Right lobe of liver (tissue), 6 donors: Measurements from ENCODE around the gene GIMAP1. TPM values are rescaled to one million over a fixed set of nuclear protein-coding genes. Genes with fewer than 3 reads are reported as not detected.

ENCODE experiments used
- ATAC-seq, 4 donors: fragments of 200-7000 bp; cut with Tn5 transposase; one replicate each; pipeline ENCODE4 v1.9.1; 2020; ENCODE audit warnings: mild to moderate bottlenecking in 4 of 4, moderate library complexity in 4 of 4
- DNase-seq, 3 donors: peaks; one replicate each; pipeline ENCODE4 v3.0.0-alpha.2; 2020
- H3K27ac ChIP-seq, 3 donors: fragments of 200-600 bp; one replicate each; pipeline ENCODE4 v1.8.0; 2022
- H3K27me3 ChIP-seq, 2 donors: fragments of 200-600 bp; one replicate each; pipeline ENCODE4 v1.8.0; 2022
- H3K36me3 ChIP-seq, 4 donors: fragments of 200-600 bp; sonication (generic) in 1 of 4; one replicate each; pipeline versions ENCODE4 v1.5.1 to v1.8.0; 2017 to 2022; ENCODE audit warnings: control low read depth in 1 of 4
- H3K4me1 ChIP-seq, 4 donors: fragments of 200-600 bp; sonication (generic) in 1 of 4; one replicate each; pipeline versions ENCODE4 v1.5.1 to v1.8.0; 2017 to 2022; ENCODE audit warnings: control low read depth in 1 of 4
- H3K4me3 ChIP-seq, 3 donors: fragments of 200-600 bp; one replicate each; pipeline ENCODE4 v1.8.0; 2022
- H3K9me3 ChIP-seq, 4 donors: fragments of 200-600 bp; sonication (generic) in 1 of 4; one replicate each; pipeline versions ENCODE4 v1.5.1 to v1.8.0; 2017 to 2022; ENCODE audit warnings: control low read depth in 1 of 4
- CTCF ChIP-seq, 4 donors: fragments of 200-600 bp in 3 of 4; fragments of 450-650 bp in 1 of 4; IDR thresholded peaks; one replicate each; pipeline versions ENCODE4 v1.5.1 to v1.8.0; 2016 to 2022; ENCODE audit warnings: antibody characterized with exemption in 4 of 4, mild to moderate bottlenecking in 2 of 4
- POLR2A ChIP-seq: fragments of 450-650 bp; IDR thresholded peaks from one replicate; pipeline ENCODE4 v1.6.1; 2017; ENCODE audit warnings: antibody characterized with exemption, mild to moderate bottlenecking
- WGBS: methylation state at CpG from one replicate; pipeline ENCODE4 v1.1.6; 2018; ENCODE audit warnings: low coverage, low lambda C conversion rate; ENCODE audit not compliant: insufficient coverage; ENCODE audit errors: missing lambda C conversion rate; 5-methylcytosine and 5-hydroxymethylcytosine counted together
- intact Hi-C, 2 donors: fragments of 100-400 bp; cut with DNase I; formaldehyde crosslinking; loops; one replicate each; pipeline versions ENCODE4 v1.11.2 to v1.14.1; 2022
- total RNA-seq, 6 experiments: library from RNA; depleted of rRNA in 2 of 6; stranded (reverse); fragments of >200 nt in 2 of 6; fragmentation: NEBNext Ultra II Directional in 3 of 6; extraction: Animal tissue kit (Norgen Biotek cat#: 25700) in 3 of 6; gene quantifications; one replicate each; pipeline versions ENCODE4 v1.1.0 to v1.2.4, GENCODE V29; 2016 to 2023
- donor health status: DM: no; HTN: yes; CAD: no.
- donor health status: DM: no; HTN: no; CAD: no.
- donor health status: DM: no; HTN: no; CAD: no.
- donor health status: DM: no; HTN: yes; CAD: no.
- donor health status: DM: no; HTN: yes; CAD: no.

GIMAP1 gene
- total RNA-seq, 6 experiments from 2014 or later = 0.73 to 2.4 (median 1.8) TPM

GRCh38 chr7:150766334-150766709, 49.9 kb downstream of the GIMAP1 start:
- no peak for TF ChIP-seq CTCF (IDR thresholded peaks at IDR 0.05)
- no peak for TF ChIP-seq POLR2A

GRCh38 chr7:150769768-150770167, 53.4 kb downstream of the GIMAP1 start:
- Histone ChIP-seq H3K4me3 (peak overlapping the region in 2 of 3 donors; percentile 19), H3K9me3 (no peaks in the 10 kb centered on the region), H3K27ac (peak overlapping the region; percentile 39 to 88 (median 41)), H3K27me3 (no peaks in the 10 kb centered on the region), H3K36me3 (no peaks in the 10 kb centered on the region), H3K4me1 (peaks cover 0 to 49% (median 23%) of the 10 kb centered on the region in 4 donors)
- 21% methylated on average over 4 of the region's 4 CpGs for WGBS
- peak in 2 of 3 donors; percentile 70 to 81 for DNase-seq
- ATAC-seq = peak; percentile 68 to 88 (median 77)
- intact Hi-C loops = no loop called here
- TF ChIP-seq CTCF (IDR thresholded peaks at IDR 0.05) (peak; percentile 6 to 51 (median 24)), POLR2A (no peak)

More at GRCh38 chr7:150766334-150766709, 49.9 kb downstream of the GIMAP1 start:
- peak overlapping the region; percentile 28 to 91 (median 88) for H3K27ac ChIP-seq
- peaks cover 0 to 67% (median 28%) of the 10 kb centered on the region in 4 donors for H3K4me1 ChIP-seq
- no peak overlapping the region for H3K4me3 ChIP-seq
- peak; percentile 10 to 66 (median 51) for ATAC-seq
- intact Hi-C loops = no loop called here
- no peak for DNase-seq
- H3K36me3 ChIP-seq = no peaks in the 10 kb centered on the region
- H3K27me3 ChIP-seq = no peaks in the 10 kb centered on the region
- H3K9me3 ChIP-seq = no peaks in the 10 kb centered on the region

Other genes starting within 250 kb of the GIMAP1 start
- gene GIMAP7, start 201.7 kb upstream of the GIMAP1 start, total RNA-seq = 1 to 10 TPM; 2.6 to 9.1 (median 6.0) TPM
- 10 to 100 TPM in 5 of 6 experiments, 1 to 10 TPM in 1; 7.2 to 19.4 (median 12.3) TPM for gene GIMAP4, start 149.2 kb upstream of the GIMAP1 start, total RNA-seq
- 10 to 100 TPM in 1 of 6 experiments, 1 to 10 TPM in 5; 4.7 to 10.2 (median 8.4) TPM for gene GIMAP6, start 84.2 kb upstream of the GIMAP1 start, total RNA-seq
- gene GIMAP2, start 30.9 kb upstream of the GIMAP1 start, total RNA-seq = 1 to 10 TPM; 4.8 to 7.4 (median 5.7) TPM
- 1 to 10 TPM; 2.9 to 9.8 (median 8.0) TPM for gene GIMAP5, start 20.8 kb downstream of the GIMAP1 start, total RNA-seq
- gene TMEM176B, start 83.8 kb downstream of the GIMAP1 start, total RNA-seq = 1,000 to 10,000 TPM in 1 of 6 experiments, 100 to 1,000 TPM in 5; 711 to 1,315 (median 795) TPM
- 1,000 to 10,000 TPM in 1 of 6 experiments, 100 to 1,000 TPM in 5; 441 to 1,033 (median 702) TPM for gene TMEM176A, start 84.2 kb downstream of the GIMAP1 start, total RNA-seq
- gene AOC1, start 135.9 kb downstream of the GIMAP1 start, total RNA-seq = 10 to 100 TPM in 1 of 6 experiments, 1 to 10 TPM in 2, not detected in 3; 2.2 to 17.5 (median 9.4) TPM